HG03571 (cell line): ENCODE data around the gene DBF4.
A peak's percentile ranks its signal among the peaks of the same experiment; 100 is the strongest.
"Not testable (repeated sequence)": the region's sequence is repeated elsewhere in the genome, so short reads cannot be mapped to it uniquely, and the experiment has no call there.

Experiments used
- ATAC-seq: cut with Tn5 transposase; IDR thresholded peaks from one replicate; pipeline ENCODE4 v1.9.1; 2021; ENCODE audit not compliant: unreplicated experiment

The DBF4 gene

GRCh38 chr7:87878208-87878735 lies 2.0 kb downstream of the DBF4 start:
- no peak for ATAC-seq

GRCh38 chr7:87882151-87882937 lies 6.1 kb downstream of the DBF4 start:
- ATAC-seq, result no peak

- ATAC-seq, result no peak
Observed at GRCh38 chr7:87885018-87885417, 8.7 kb downstream of the DBF4 start.

GRCh38 chr7:87886875-87887274 lies 10.6 kb downstream of the DBF4 start:
- no peak for ATAC-seq

GRCh38 chr7:87895363-87895762 lies 19.1 kb downstream of the DBF4 start:
- ATAC-seq, result no peak

GRCh38 chr7:87899255-87899654 lies 23.0 kb downstream of the DBF4 start:
- no peak for ATAC-seq

- ATAC-seq, result not testable (repeated sequence)
Observed at GRCh38 chr7:87907136-87907906, 31.0 kb downstream of the DBF4 start.

GRCh38 chr7:87908814-87909213 lies 32.5 kb downstream of the DBF4 start:
- not testable (repeated sequence) for ATAC-seq

GRCh38 chr7:87912121-87912520 lies 35.8 kb downstream of the DBF4 start:
- ATAC-seq, result no peak

GRCh38 chr7:87918740-87919139 lies 42.4 kb downstream of the DBF4 start:
- no peak for ATAC-seq

GRCh38 chr7:87919875-87920274 lies 43.6 kb downstream of the DBF4 start:
- ATAC-seq, result no peak

GRCh38 chr7:87920578-87920977 lies 44.3 kb downstream of the DBF4 start:
- no peak for ATAC-seq

- not testable (repeated sequence) for ATAC-seq
Observed at GRCh38 chr7:87922759-87923395, 46.6 kb downstream of the DBF4 start.

- peak; percentile 99 for ATAC-seq
Observed at GRCh38 chr7:87926581-87927461, 50.5 kb downstream of the DBF4 start.

- peak; percentile 19 for ATAC-seq
Observed at GRCh38 chr7:87933605-87933952, 57.3 kb downstream of the DBF4 start.

- ATAC-seq, result peak; percentile 95
Observed at GRCh38 chr7:87933953-87934698, 57.8 kb downstream of the DBF4 start, which contains the start of gene ADAM22. Gene ADAM22 (plus strand): TSS chr7:87934251. CDS start chr7:87934466, 215 bp downstream.

- no peak for ATAC-seq
Observed at GRCh38 chr7:87934699-87935383, 58.5 kb downstream of the DBF4 start.

- no peak for ATAC-seq
Observed at GRCh38 chr7:87935384-87935706, 59.1 kb downstream of the DBF4 start.

- no peak for ATAC-seq
Observed at GRCh38 chr7:87941138-87941537, 64.8 kb downstream of the DBF4 start.
